PFSK-1 (cell line): ENCODE measurements around the gene FRA10AC1.

Experiments
- POLR2AphosphoS5 ChIP-seq: IDR thresholded peaks from 2 replicates; pipeline ENCODE4 v1.6.1; 2012; ENCODE audit warnings: low read depth, mild to moderate bottlenecking, control low read depth, low read length, moderate library complexity
- TAF1 ChIP-seq: IDR thresholded peaks from 2 replicates; pipeline ENCODE4 v1.6.1; 2012; ENCODE audit warnings: low read length, control low read depth, borderline replicate concordance; ENCODE audit not compliant: insufficient read depth

DNA sequence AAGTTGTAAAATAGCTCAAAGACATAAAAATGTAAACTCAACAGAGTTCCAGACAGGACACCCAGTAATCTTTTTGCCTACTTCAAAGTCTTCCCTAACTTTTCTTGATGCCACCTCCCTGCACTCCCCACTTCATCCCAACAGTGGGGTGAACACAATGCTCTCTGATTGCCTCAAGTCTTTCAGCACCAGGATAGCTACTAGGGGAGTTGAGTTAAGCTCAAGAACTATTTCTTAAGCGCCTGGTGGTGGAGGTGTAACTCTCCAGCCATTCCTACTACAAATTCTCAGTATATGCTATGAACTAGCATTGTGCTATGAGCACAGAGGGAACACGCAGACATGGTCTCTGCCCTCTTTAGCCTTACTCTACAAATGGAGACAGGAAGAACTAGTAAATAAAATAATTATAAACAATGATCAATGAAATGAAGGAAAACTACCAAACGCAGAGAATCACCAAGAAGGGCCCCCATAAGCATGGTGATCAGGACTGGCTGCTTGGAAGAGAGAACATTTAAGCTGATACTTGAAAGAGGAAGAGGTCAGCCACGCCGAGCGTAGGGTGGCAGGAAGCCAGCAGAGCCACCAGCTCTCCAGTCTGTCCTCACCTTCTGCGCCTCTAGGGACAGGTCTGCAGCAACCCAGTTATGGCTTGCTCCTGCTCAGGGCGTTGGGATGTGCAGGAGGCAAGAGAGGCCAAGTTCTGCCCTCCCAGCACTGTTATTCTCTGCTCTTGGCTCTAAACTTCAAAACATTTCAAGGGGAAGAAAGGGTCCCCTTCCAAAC lies 16.7 kb upstream of the FRA10AC1 start:
- TF ChIP-seq TAF1 = no peak
- no peak for TF ChIP-seq POLR2AphosphoS5
